ENCODE data around the gene JMJD1C. TPM values are rescaled to one million over a fixed set of nuclear protein-coding genes. Genes with fewer than 3 reads are reported as not detected.

Gene JMJD1C
- total RNA-seq, 1 experiment from 2014 or later = 67.6 TPM

GRCh38 chr10:63205421-63205820 is 260.4 kb downstream of the JMJD1C start:
- Mint-ChIP-seq H3K4me1 (ENCODE audit: low read depth, unreplicated experiment) (no peaks in the 10 kb centered on the region), H3K27ac (ENCODE audit: unreplicated experiment) (no peak overlapping the region), H3K36me3 (ENCODE audit: insufficient read depth, unreplicated experiment) (peaks cover 38% of the 10 kb centered on the region), H3K27me3 (ENCODE audit: unreplicated experiment) (no peaks in the 10 kb centered on the region), H3K4me3 (ENCODE audit: low read depth, unreplicated experiment) (no peak overlapping the region), H3K9me3 (ENCODE audit: low read depth, unreplicated experiment) (no peaks in the 10 kb centered on the region)
- intact Hi-C loops (cut with micrococcal nuclease; ENCODE audit: unreplicated experiment) = no loop called here
- CTCF ChIA-PET = no interaction called here
- no TSS peak for BruUV-seq (replicated peaks)
- TF ChIP-seq, protein P1, sequence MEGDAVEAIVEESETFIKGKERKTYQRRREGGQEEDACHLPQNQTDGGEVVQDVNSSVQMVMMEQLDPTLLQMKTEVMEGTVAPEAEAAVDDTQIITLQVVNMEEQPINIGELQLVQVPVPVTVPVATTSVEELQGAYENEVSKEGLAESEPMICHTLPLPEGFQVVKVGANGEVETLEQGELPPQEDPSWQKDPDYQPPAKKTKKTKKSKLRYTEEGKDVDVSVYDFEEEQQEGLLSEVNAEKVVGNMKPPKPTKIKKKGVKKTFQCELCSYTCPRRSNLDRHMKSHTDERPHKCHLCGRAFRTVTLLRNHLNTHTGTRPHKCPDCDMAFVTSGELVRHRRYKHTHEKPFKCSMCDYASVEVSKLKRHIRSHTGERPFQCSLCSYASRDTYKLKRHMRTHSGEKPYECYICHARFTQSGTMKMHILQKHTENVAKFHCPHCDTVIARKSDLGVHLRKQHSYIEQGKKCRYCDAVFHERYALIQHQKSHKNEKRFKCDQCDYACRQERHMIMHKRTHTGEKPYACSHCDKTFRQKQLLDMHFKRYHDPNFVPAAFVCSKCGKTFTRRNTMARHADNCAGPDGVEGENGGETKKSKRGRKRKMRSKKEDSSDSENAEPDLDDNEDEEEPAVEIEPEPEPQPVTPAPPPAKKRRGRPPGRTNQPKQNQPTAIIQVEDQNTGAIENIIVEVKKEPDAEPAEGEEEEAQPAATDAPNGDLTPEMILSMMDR (IDR thresholded peaks at IDR 0.05; ENCODE audit: unreplicated experiment) = no peak
- DNase-seq = no peak

DNA sequence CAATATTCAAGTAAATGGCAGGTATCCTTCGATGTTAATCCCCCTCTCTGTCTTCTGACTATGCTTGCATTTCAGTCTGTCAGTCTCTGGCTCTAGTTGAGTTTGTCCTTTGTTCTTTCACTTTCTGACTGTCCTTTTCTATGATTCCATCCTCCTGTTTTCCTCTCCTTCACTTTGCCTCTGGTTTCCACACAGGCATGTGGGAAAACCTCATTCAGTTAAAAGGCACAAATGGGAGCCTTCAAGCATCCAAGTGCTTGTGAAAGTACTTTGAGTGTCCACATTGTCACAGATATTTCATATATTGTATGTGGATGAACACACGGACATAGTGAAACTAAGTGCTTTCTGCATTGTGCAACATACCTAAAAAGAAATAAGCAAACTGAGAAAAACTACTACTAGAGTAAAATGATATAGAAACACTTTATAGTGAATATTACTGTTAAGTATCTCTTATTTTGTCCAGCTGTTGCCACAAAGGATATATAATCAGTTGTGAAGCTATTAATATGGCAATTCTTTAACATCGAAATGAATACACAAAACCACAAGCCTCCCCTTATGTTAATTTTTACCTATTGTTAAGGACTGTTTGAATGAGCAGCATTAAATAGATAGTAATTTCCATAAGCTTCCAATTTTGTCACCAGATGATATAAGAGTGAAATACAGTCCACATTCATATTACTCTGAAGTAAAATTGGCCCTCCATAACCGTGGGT is 260.9 kb downstream of the JMJD1C start:
- H3K27me3 Mint-ChIP-seq (ENCODE audit: unreplicated experiment) = no peaks in the 10 kb centered on the region
- H3K36me3 Mint-ChIP-seq (ENCODE audit: insufficient read depth, unreplicated experiment) = peaks cover 37% of the 10 kb centered on the region
- H3K4me3 Mint-ChIP-seq (ENCODE audit: low read depth, unreplicated experiment) = no peak overlapping the region
- BruUV-seq (replicated peaks) = no TSS peak
- intact Hi-C loops (cut with micrococcal nuclease; ENCODE audit: unreplicated experiment) = no loop called here
- TF ChIP-seq, protein P1 (IDR thresholded peaks at IDR 0.05; ENCODE audit: unreplicated experiment) = no peak
- H3K27ac Mint-ChIP-seq (ENCODE audit: unreplicated experiment) = peak overlapping the region; percentile 1
- CTCF ChIA-PET = no interaction called here
- no peak for DNase-seq
- H3K4me1 Mint-ChIP-seq (ENCODE audit: low read depth, unreplicated experiment) = no peaks in the 10 kb centered on the region
- no peaks in the 10 kb centered on the region for H3K9me3 Mint-ChIP-seq (ENCODE audit: low read depth, unreplicated experiment)

- TF ChIP-seq, protein P1 (IDR thresholded peaks at IDR 0.05; ENCODE audit: unreplicated experiment) = no peak
- DNase-seq = no peak
These were observed 264.7 kb downstream of the JMJD1C start for GRCh38 chr10:63201118-63201517.

DNA sequence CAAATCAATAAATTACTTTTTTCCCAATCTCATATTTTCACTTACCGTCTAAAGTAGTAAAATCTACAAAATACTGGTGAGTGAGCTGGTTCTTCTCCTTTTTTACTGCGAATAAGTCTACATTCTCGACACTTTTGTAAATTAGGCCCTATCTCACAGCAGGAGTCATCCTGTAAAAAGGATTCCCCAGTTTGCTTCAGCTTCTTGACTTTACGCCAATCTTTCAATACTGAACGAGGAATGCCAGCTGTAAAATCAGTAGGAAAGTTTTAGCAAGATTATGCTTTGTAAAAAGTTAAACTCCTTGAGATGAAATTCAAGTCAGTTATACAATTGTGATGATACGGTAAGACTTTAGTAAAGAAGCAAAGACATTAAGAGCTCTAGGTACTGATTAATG is 265.3 kb downstream of the JMJD1C start:
- Mint-ChIP-seq H3K27me3 (ENCODE audit: unreplicated experiment) (no peaks in the 10 kb centered on the region), H3K4me1 (ENCODE audit: low read depth, unreplicated experiment) (no peaks in the 10 kb centered on the region), H3K27ac (ENCODE audit: unreplicated experiment) (no peak overlapping the region), H3K36me3 (ENCODE audit: insufficient read depth, unreplicated experiment) (peaks cover 32% of the 10 kb centered on the region), H3K9me3 (ENCODE audit: low read depth, unreplicated experiment) (no peaks in the 10 kb centered on the region), H3K4me3 (ENCODE audit: low read depth, unreplicated experiment) (no peak overlapping the region)
- CTCF ChIA-PET = interaction anchor here (0.8 kb wide), 1 partner anchor 520 kb away, joined by 3 read pairs; no protein-coding TSS in a partner anchor
- TF ChIP-seq, protein P1 (IDR thresholded peaks at IDR 0.05; ENCODE audit: unreplicated experiment) = no peak
- no TSS peak for BruUV-seq (replicated peaks)
- DNase-seq = no peak
- intact Hi-C loops (cut with micrococcal nuclease; ENCODE audit: unreplicated experiment) = no loop called here

More at GRCh38 chr10:63201118-63201517, 264.7 kb downstream of the JMJD1C start:
- H3K27ac Mint-ChIP-seq (ENCODE audit: unreplicated experiment) = no peak overlapping the region
- no peaks in the 10 kb centered on the region for H3K9me3 Mint-ChIP-seq (ENCODE audit: low read depth, unreplicated experiment)
- no peak overlapping the region for H3K4me3 Mint-ChIP-seq (ENCODE audit: low read depth, unreplicated experiment)
- peaks cover 30% of the 10 kb centered on the region for H3K36me3 Mint-ChIP-seq (ENCODE audit: insufficient read depth, unreplicated experiment)
- intact Hi-C loops (cut with micrococcal nuclease; ENCODE audit: unreplicated experiment) = no loop called here
- no TSS peak for BruUV-seq (replicated peaks)
- no peaks in the 10 kb centered on the region for H3K4me1 Mint-ChIP-seq (ENCODE audit: low read depth, unreplicated experiment)
- no peaks in the 10 kb centered on the region for H3K27me3 Mint-ChIP-seq (ENCODE audit: unreplicated experiment)
- CTCF ChIA-PET = interaction anchor here (0.8 kb wide), 1 partner anchor 519 kb away, joined by 3 read pairs; no protein-coding TSS in a partner anchor
